ENCODE results near the gene PACRG. TPM values are rescaled to one million over a fixed set of nuclear protein-coding genes. Genes with fewer than 3 reads are reported as not detected.

PACRG gene
- total and polyA plus RNA-seq, 9 donors, result 2.5 to 33.1 (median 3.8) TPM

DNA sequence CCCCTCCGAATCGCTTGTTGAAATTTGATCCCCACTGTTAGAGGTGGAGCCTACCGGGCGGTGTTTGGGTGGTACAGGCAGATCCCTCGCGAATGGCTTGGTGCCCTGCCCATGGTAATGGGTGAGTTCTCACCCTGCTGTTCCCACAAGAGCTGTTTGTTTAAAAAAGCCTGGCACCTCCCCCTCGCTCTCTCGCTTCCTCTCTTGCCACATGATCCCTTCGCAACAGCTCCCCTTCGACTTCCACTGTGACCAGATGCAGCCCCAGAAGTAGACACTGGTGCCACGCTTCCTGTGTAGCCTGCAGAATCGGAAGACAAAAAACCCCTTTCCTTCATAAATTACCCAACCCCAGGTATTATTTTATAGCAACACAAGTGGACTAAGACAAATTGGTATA lies 394.6 kb downstream of the PACRG start:
- TF ChIP-seq POLR2A (IDR thresholded peaks at IDR 0.05), result no peak
- no peak for TF ChIP-seq EP300 (IDR thresholded peaks at IDR 0.05)
- TF ChIP-seq, protein P1, sequence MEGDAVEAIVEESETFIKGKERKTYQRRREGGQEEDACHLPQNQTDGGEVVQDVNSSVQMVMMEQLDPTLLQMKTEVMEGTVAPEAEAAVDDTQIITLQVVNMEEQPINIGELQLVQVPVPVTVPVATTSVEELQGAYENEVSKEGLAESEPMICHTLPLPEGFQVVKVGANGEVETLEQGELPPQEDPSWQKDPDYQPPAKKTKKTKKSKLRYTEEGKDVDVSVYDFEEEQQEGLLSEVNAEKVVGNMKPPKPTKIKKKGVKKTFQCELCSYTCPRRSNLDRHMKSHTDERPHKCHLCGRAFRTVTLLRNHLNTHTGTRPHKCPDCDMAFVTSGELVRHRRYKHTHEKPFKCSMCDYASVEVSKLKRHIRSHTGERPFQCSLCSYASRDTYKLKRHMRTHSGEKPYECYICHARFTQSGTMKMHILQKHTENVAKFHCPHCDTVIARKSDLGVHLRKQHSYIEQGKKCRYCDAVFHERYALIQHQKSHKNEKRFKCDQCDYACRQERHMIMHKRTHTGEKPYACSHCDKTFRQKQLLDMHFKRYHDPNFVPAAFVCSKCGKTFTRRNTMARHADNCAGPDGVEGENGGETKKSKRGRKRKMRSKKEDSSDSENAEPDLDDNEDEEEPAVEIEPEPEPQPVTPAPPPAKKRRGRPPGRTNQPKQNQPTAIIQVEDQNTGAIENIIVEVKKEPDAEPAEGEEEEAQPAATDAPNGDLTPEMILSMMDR (IDR thresholded peaks at IDR 0.05), result no peak
- 91 to 94% (median 93%) methylated on average over 12 of the region's 12 CpGs for WGBS, 3 donors

DNA sequence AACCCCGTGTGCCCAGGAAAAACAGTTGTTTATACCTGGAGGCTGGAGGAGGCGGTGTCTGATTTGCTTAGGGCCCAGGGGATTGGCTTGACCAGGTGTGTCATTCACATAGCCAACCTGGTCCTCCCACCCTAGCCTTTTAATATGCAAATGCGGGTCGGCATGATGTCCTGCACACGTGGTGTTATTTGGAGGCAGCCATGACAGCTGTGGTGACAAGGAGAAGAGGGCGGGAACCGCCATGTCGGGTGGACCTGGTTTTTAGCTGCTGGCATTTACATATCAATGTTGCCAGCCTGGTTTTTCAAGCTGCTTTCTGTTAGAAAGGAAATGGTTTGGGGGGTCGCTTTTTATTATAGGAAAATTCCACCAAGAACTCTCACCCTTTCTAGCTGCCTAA lies 395.3 kb downstream of the PACRG start:
- 86 to 92% (median 91%) methylated on average over 9 of the region's 9 CpGs for WGBS, 3 donors
- H3K27me3 ChIP-seq, result no peaks in the 10 kb centered on the region
- TF ChIP-seq POLR2A (IDR thresholded peaks at IDR 0.05) (no peak), EP300 (IDR thresholded peaks at IDR 0.05) (no peak)
- TF ChIP-seq, protein P1 (IDR thresholded peaks at IDR 0.05), result no peak
- no peak overlapping the region for H3K27ac ChIP-seq
- H3K4me3 ChIP-seq, result no peak overlapping the region
- intact Hi-C loops (cut with DNase I), result no loop called here
- no peaks in the 10 kb centered on the region for H3K36me3 ChIP-seq
- H3K9me3 ChIP-seq, result no peaks in the 10 kb centered on the region
- DNase-seq, result no peak
- H3K4me1 ChIP-seq (ENCODE audit: insufficient read depth), result no peaks in the 10 kb centered on the region

More for the DNA sequence above, 394.6 kb downstream of the PACRG start:
- Histone ChIP-seq H3K4me3 (no peak overlapping the region), H3K9me3 (no peaks in the 10 kb centered on the region), H3K27me3 (no peaks in the 10 kb centered on the region), H3K4me1 (ENCODE audit: insufficient read depth) (no peaks in the 10 kb centered on the region), H3K36me3 (no peaks in the 10 kb centered on the region), H3K27ac (no peak overlapping the region)
- DNase-seq, result no peak
- intact Hi-C loops (cut with DNase I), result no loop called here

DNA sequence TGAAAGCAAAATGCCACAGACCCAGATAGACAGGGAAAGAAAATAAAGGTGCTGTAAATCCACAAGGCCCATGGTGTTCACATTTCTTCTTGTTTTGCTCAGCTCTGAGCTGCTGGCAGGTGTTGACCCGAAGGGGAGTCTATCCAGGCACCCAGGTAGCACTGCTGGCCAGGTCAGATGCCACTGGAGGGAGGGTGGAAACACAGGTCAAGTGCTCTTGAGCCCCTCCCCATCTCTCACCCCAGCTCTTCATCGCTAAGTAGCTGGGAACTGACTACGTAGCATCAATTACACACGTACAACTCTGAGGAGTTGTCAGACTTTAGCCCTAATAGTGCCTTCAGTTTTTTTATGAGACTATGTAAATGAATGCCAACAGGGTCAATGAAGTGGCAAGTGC lies 399.0 kb downstream of the PACRG start:
- H3K4me3 ChIP-seq, result no peak overlapping the region
- 83 to 89% (median 87%) methylated on average over 4 of the region's 4 CpGs for WGBS, 3 donors
- no peaks in the 10 kb centered on the region for H3K36me3 ChIP-seq
- DNase-seq, result no peak
- H3K27ac ChIP-seq, result no peak overlapping the region
- no peaks in the 10 kb centered on the region for H3K9me3 ChIP-seq
- H3K4me1 ChIP-seq (ENCODE audit: insufficient read depth), result no peaks in the 10 kb centered on the region
- no peaks in the 10 kb centered on the region for H3K27me3 ChIP-seq
- intact Hi-C loops (cut with DNase I), result no loop called here
- TF ChIP-seq, protein P1 (IDR thresholded peaks at IDR 0.05), result no peak
- TF ChIP-seq EP300 (IDR thresholded peaks at IDR 0.05), result no peak
- no peak for TF ChIP-seq POLR2A (IDR thresholded peaks at IDR 0.05)

DNA sequence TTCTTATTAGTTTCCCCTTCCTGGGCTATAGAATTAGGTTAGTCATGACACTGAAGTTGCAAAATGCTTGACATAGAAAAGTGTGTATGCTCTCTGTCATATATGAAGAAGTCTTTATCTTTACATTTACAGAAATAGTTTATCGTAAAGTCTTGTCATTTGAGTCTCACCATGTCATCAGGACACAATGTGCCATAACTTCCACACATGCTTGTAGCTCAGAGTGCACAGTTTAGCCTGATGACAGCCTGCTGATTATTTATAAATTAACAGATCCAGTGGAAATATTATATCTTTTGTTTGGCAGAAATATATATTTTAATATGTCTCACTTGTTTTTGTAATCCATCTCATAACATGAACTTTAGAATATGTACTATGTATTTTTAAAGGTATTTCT lies 399.8 kb downstream of the PACRG start:
- DNase-seq, result no peak
- H3K36me3 ChIP-seq, result no peaks in the 10 kb centered on the region
- intact Hi-C loops (cut with DNase I), result no loop called here
- 95 to 100% (median 97%) methylated on average over 1 of the region's 1 CpG for WGBS, 3 donors
- no peaks in the 10 kb centered on the region for H3K4me1 ChIP-seq (ENCODE audit: insufficient read depth)
- no peak overlapping the region for H3K27ac ChIP-seq
- no peaks in the 10 kb centered on the region for H3K9me3 ChIP-seq
- H3K27me3 ChIP-seq, result no peaks in the 10 kb centered on the region
- no peak overlapping the region for H3K4me3 ChIP-seq
- no peak for TF ChIP-seq POLR2A (IDR thresholded peaks at IDR 0.05)
- TF ChIP-seq EP300 (IDR thresholded peaks at IDR 0.05), result no peak
- TF ChIP-seq, protein P1 (IDR thresholded peaks at IDR 0.05), result no peak

All from ovary (tissue), 9 donors.